BLaER1 treated with 17β-estradiol and CSF1 and Interleukin-3, amounts not matched to agents 10 nM and 100 nM (cell line): ENCODE measurements around the gene MYCBP.

ENCODE experiments used
- H3K27ac ChIP-seq, 11 experiments: shearing (Covaris generic); formaldehyde crosslinking; 2 replicates each; pipeline ENCODE4 v1.8.1; 2022
- H3K27me3 ChIP-seq, 11 experiments: shearing (Covaris generic); formaldehyde crosslinking; 2 replicates each; pipeline ENCODE4 v1.8.1; 2022
- H3K36me3 ChIP-seq, 11 experiments: shearing (Covaris generic); formaldehyde crosslinking; 2 replicates each; pipeline ENCODE4 v1.8.1; 2022
- H3K4me1 ChIP-seq, 10 experiments: shearing (Covaris generic); formaldehyde crosslinking; 2 replicates each; pipeline ENCODE4 v1.8.1; 2022
- H3K4me2 ChIP-seq, 11 experiments: shearing (Covaris generic); formaldehyde crosslinking; 2 replicates each; pipeline ENCODE4 v1.8.1; 2022
- H3K4me3 ChIP-seq, 10 experiments: shearing (Covaris generic); formaldehyde crosslinking; 2 replicates each; pipeline ENCODE4 v1.8.1; 2022
- H3K9ac ChIP-seq, 11 experiments: shearing (Covaris generic); formaldehyde crosslinking; 2 replicates each; pipeline ENCODE4 v1.8.1; 2022
- H3K9me3 ChIP-seq, 11 experiments: shearing (Covaris generic); formaldehyde crosslinking; replicated peaks in 1 of 11; 2 replicates each; pipeline ENCODE4 v1.8.1; 2022
- H4K20me1 ChIP-seq, 11 experiments: shearing (Covaris generic); formaldehyde crosslinking; 2 replicates each; pipeline ENCODE4 v1.8.1; 2022
- Cebpa-rat ChIP-seq, 11 experiments: shearing (Covaris generic); IDR thresholded peaks; 2 replicates each; pipeline ENCODE4 v1.8.1; 2022

MYCBP gene

GRCh38 chr1:38899560-38899959 lies 26.4 kb upstream of the MYCBP start:
- peaks cover 0 to 5% (median 0%) of the 10 kb centered on the region in 11 experiments; a peak in 1 of 22 replicates for H3K36me3 ChIP-seq
- TF ChIP-seq Cebpa-rat (IDR thresholded peaks at IDR 0.05): no peak
- peaks cover 0 to 8% (median 0%) of the 10 kb centered on the region in 11 experiments; a peak in 1 of 22 replicates for H3K9me3 ChIP-seq
- H3K9ac ChIP-seq: no peak overlapping the region
- H3K4me3 ChIP-seq: no peak overlapping the region
- H3K4me1 ChIP-seq: no peaks in the 10 kb centered on the region
- H3K27me3 ChIP-seq: no peaks in the 10 kb centered on the region
- H3K4me2 ChIP-seq: no peak overlapping the region
- H4K20me1 ChIP-seq: no peaks in the 10 kb centered on the region
- H3K27ac ChIP-seq: no peak overlapping the region

- Histone ChIP-seq H3K9ac (no peak overlapping the region), H3K27ac (no peak overlapping the region), H3K36me3 (peaks cover 0 to 5% (median 0%) of the 10 kb centered on the region in 11 experiments; a peak in 1 of 22 replicates), H3K4me3 (no peak overlapping the region), H3K27me3 (no peaks in the 10 kb centered on the region), H3K9me3 (0 out of 22 replicates have a peak, but pooled peaks cover 0 to 1% (median 0%) of the 10 kb centered on the region in 11 experiments), H3K4me1 (no peaks in the 10 kb centered on the region), H3K4me2 (no peak overlapping the region), H4K20me1 (no peaks in the 10 kb centered on the region)
- no peak for TF ChIP-seq Cebpa-rat (IDR thresholded peaks at IDR 0.05)
These were observed 25.6 kb upstream of the MYCBP start for GRCh38 chr1:38898653-38899230.

GRCh38 chr1:38896169-38896568 lies 23.0 kb upstream of the MYCBP start:
- Histone ChIP-seq H3K9me3 (no peaks in the 10 kb centered on the region), H4K20me1 (peaks cover 0 to 8% (median 0%) of the 10 kb centered on the region in 11 experiments; a peak in 1 of 22 replicates), H3K27me3 (no peaks in the 10 kb centered on the region), H3K27ac (no peak overlapping the region), H3K36me3 (peaks cover 0 to 14% (median 0%) of the 10 kb centered on the region in 11 experiments; a peak in 1 of 22 replicates), H3K4me2 (no peak overlapping the region), H3K9ac (no peak overlapping the region), H3K4me3 (no peak overlapping the region), H3K4me1 (no peaks in the 10 kb centered on the region)
- no peak for TF ChIP-seq Cebpa-rat (IDR thresholded peaks at IDR 0.05)

GRCh38 chr1:38892976-38893375 lies 19.8 kb upstream of the MYCBP start:
- Histone ChIP-seq H3K36me3 (peaks cover 0 to 30% (median 0%) of the 10 kb centered on the region in 11 experiments; a peak in 3 of 22 replicates), H3K27ac (no peak overlapping the region), H3K4me2 (no peak overlapping the region), H3K4me1 (0 out of 20 replicates have a peak, but pooled peaks cover 0 to 5% (median 0%) of the 10 kb centered on the region in 10 experiments), H4K20me1 (peaks cover 0 to 8% (median 0%) of the 10 kb centered on the region in 11 experiments; a peak in 1 of 22 replicates), H3K4me3 (no peak overlapping the region), H3K9ac (no peak overlapping the region), H3K27me3 (no peaks in the 10 kb centered on the region), H3K9me3 (no peaks in the 10 kb centered on the region)
- no peak for TF ChIP-seq Cebpa-rat (IDR thresholded peaks at IDR 0.05)

- Histone ChIP-seq H3K4me1 (0 out of 20 replicates have a peak, but pooled peaks cover 0 to 5% (median 0%) of the 10 kb centered on the region in 10 experiments), H3K4me2 (no peak overlapping the region), H3K27ac (no peak overlapping the region), H4K20me1 (peaks cover 0 to 8% (median 0%) of the 10 kb centered on the region in 11 experiments; a peak in 1 of 22 replicates), H3K36me3 (peaks cover 0 to 26% (median 0%) of the 10 kb centered on the region in 11 experiments; a peak in 4 of 22 replicates), H3K9me3 (no peaks in the 10 kb centered on the region), H3K27me3 (no peaks in the 10 kb centered on the region), H3K4me3 (no peak overlapping the region), H3K9ac (no peak overlapping the region)
- no peak for TF ChIP-seq Cebpa-rat (IDR thresholded peaks at IDR 0.05)
These were observed 18.6 kb upstream of the MYCBP start for GRCh38 chr1:38891753-38892152.

GRCh38 chr1:38889589-38889988 lies 16.4 kb upstream of the MYCBP start:
- H3K36me3 ChIP-seq: peaks cover 0 to 26% (median 0%) of the 10 kb centered on the region in 11 experiments; a peak in 4 of 22 replicates
- H4K20me1 ChIP-seq: peaks cover 0 to 8% (median 0%) of the 10 kb centered on the region in 11 experiments; a peak in 1 of 22 replicates
- no peaks in the 10 kb centered on the region for H3K9me3 ChIP-seq
- no peak overlapping the region for H3K9ac ChIP-seq
- no peak for TF ChIP-seq Cebpa-rat (IDR thresholded peaks at IDR 0.05)
- H3K4me3 ChIP-seq: no peak overlapping the region
- H3K27ac ChIP-seq: no peak overlapping the region
- H3K4me2 ChIP-seq: no peak overlapping the region
- 0 out of 20 replicates have a peak, but pooled peaks cover 0 to 5% (median 0%) of the 10 kb centered on the region in 10 experiments for H3K4me1 ChIP-seq
- no peaks in the 10 kb centered on the region for H3K27me3 ChIP-seq

GRCh38 chr1:38888423-38889333 lies 15.5 kb upstream of the MYCBP start:
- Histone ChIP-seq H4K20me1 (peaks cover 0 to 10% (median 0%) of the 10 kb centered on the region in 11 experiments; a peak in 1 of 22 replicates), H3K27me3 (no peaks in the 10 kb centered on the region), H3K4me3 (no peak overlapping the region), H3K9ac (no peak overlapping the region), H3K9me3 (no peaks in the 10 kb centered on the region), H3K4me2 (no peak overlapping the region), H3K36me3 (peaks cover 0 to 26% (median 0%) of the 10 kb centered on the region in 11 experiments; a peak in 4 of 22 replicates), H3K4me1 (0 out of 20 replicates have a peak, but pooled peaks cover 0 to 5% (median 0%) of the 10 kb centered on the region in 10 experiments), H3K27ac (no peak overlapping the region)
- TF ChIP-seq Cebpa-rat (IDR thresholded peaks at IDR 0.05): no peak

- H3K27ac ChIP-seq: no peak overlapping the region
- peaks cover 0 to 8% (median 0%) of the 10 kb centered on the region in 11 experiments; a peak in 4 of 22 replicates for H3K36me3 ChIP-seq
- no peaks in the 10 kb centered on the region for H3K9me3 ChIP-seq
- TF ChIP-seq Cebpa-rat (IDR thresholded peaks at IDR 0.05): no peak
- H3K27me3 ChIP-seq: no peaks in the 10 kb centered on the region
- H3K4me2 ChIP-seq: no peak overlapping the region
- H3K4me1 ChIP-seq: 0 out of 20 replicates have a peak, but pooled peaks cover 0 to 3% (median 0%) of the 10 kb centered on the region in 10 experiments
- no peak overlapping the region for H3K9ac ChIP-seq
- peaks cover 0 to 12% (median 0%) of the 10 kb centered on the region in 11 experiments; a peak in 2 of 22 replicates for H4K20me1 ChIP-seq
- no peak overlapping the region for H3K4me3 ChIP-seq
These were observed 11.9 kb upstream of the MYCBP start for GRCh38 chr1:38885092-38885491.

- Histone ChIP-seq H3K36me3 (0 out of 22 replicates have a peak, but pooled peaks cover 0 to 2% (median 0%) of the 10 kb centered on the region in 11 experiments), H4K20me1 (peaks cover 0 to 18% (median 0%) of the 10 kb centered on the region in 11 experiments; a peak in 2 of 22 replicates), H3K27me3 (no peaks in the 10 kb centered on the region), H3K9ac (no peak within 1 kb of the TSS), H3K4me3 (no peak within 1 kb of the TSS), H3K4me1 (no peaks in the 10 kb centered on the region), H3K27ac (no peak within 1 kb of the TSS), H3K9me3 (no peaks in the 10 kb centered on the region), H3K4me2 (no peak within 1 kb of the TSS)
- no peak for TF ChIP-seq Cebpa-rat (IDR thresholded peaks at IDR 0.05)
These were observed 8.3 kb upstream of the MYCBP start, which contains the start of gene GJA9 for GRCh38 chr1:38881487-38881886. Gene GJA9, minus strand, starts transcription at chr1:38881587. Its CDS starts 5,489 bp downstream, at chr1:38876098.
